Mucosa of stomach (tissue), 1 donor: Measurements from ENCODE around the gene HMG20B.

Experiments
- H3K27me3 ChIP-seq: one replicate; pipeline ENCODE4 v1.7.0; 2013; ENCODE audit warnings: mild to moderate bottlenecking, low read length; ENCODE audit not compliant: control insufficient read depth, insufficient read depth
- H3K36me3 ChIP-seq: one replicate; pipeline ENCODE4 v1.7.0; 2013; ENCODE audit warnings: low read length; ENCODE audit not compliant: control insufficient read depth, insufficient read depth
- H3K4me1 ChIP-seq: one replicate; pipeline ENCODE4 v1.7.0; 2013; ENCODE audit warnings: mild to moderate bottlenecking, low read length; ENCODE audit not compliant: control insufficient read depth, insufficient read depth
- H3K4me3 ChIP-seq: one replicate; pipeline ENCODE4 v1.7.0; 2013; ENCODE audit warnings: low read length
- H3K9ac ChIP-seq: one replicate; pipeline ENCODE4 v1.7.0; 2013; ENCODE audit warnings: mild to moderate bottlenecking, low read length, moderate library complexity
- H3K9me3 ChIP-seq: one replicate; pipeline ENCODE4 v1.7.0; 2013; ENCODE audit warnings: mild to moderate bottlenecking, low read length, moderate library complexity; ENCODE audit not compliant: control insufficient read depth
- donor health status: Pancreatic carcinoma.

HMG20B gene

GRCh38 chr19:3538965-3539755, 33.6 kb upstream of the HMG20B start, which contains the start of gene TEKTIP1:
TEKTIP1 (plus strand) TSS chr19:3539174; CDS start chr19:3539178, 4 bp downstream.
- Histone ChIP-seq H3K27me3 (no peaks in the 10 kb centered on the region), H3K4me1 (no peaks in the 10 kb centered on the region), H3K4me3 (no peak within 1 kb of the TSS), H3K9ac (no peak within 1 kb of the TSS), H3K9me3 (no peaks in the 10 kb centered on the region), H3K36me3 (peaks cover 7% of the 10 kb centered on the region)

DNA sequence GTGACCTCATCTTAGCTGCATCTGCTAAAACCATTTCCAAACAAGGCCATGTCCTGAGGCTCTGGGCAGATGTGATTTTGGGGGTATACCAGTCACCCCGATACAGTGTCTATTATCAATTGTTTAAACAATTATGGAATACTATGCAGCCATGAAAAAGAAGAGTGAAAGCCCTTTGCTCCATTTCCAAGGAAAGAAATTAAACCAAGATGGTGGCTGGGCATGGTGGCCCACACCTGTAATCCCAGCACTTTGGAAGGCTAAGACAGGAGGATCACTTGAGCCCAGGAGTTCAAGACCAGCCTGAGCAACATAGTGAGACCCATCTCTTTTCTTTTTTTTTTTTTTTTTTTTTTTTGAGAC, 33.0 kb upstream of the HMG20B start:
- Histone ChIP-seq H3K9me3 (no peaks in the 10 kb centered on the region), H3K4me1 (no peaks in the 10 kb centered on the region), H3K4me3 (no peak overlapping the region), H3K9ac (no peak overlapping the region), H3K27me3 (no peaks in the 10 kb centered on the region), H3K36me3 (peaks cover 7% of the 10 kb centered on the region)

- H3K9ac ChIP-seq: no peak overlapping the region
- H3K9me3 ChIP-seq: no peaks in the 10 kb centered on the region
- H3K4me3 ChIP-seq: no peak overlapping the region
- no peaks in the 10 kb centered on the region for H3K27me3 ChIP-seq
- H3K4me1 ChIP-seq: no peaks in the 10 kb centered on the region
- H3K36me3 ChIP-seq: no peaks in the 10 kb centered on the region
These were observed 29.3 kb upstream of the HMG20B start for GRCh38 chr19:3543150-3544057.

- H3K9ac ChIP-seq: no peak overlapping the region
- no peak overlapping the region for H3K4me3 ChIP-seq
- no peaks in the 10 kb centered on the region for H3K36me3 ChIP-seq
- no peaks in the 10 kb centered on the region for H3K27me3 ChIP-seq
- no peaks in the 10 kb centered on the region for H3K9me3 ChIP-seq
- no peaks in the 10 kb centered on the region for H3K4me1 ChIP-seq
These were observed 28.7 kb upstream of the HMG20B start for GRCh38 chr19:3544058-3544376.

GRCh38 chr19:3544742-3545668, 27.7 kb upstream of the HMG20B start:
- Histone ChIP-seq H3K9ac (no peak overlapping the region), H3K36me3 (no peaks in the 10 kb centered on the region), H3K9me3 (no peaks in the 10 kb centered on the region), H3K27me3 (no peaks in the 10 kb centered on the region), H3K4me3 (no peak overlapping the region), H3K4me1 (no peaks in the 10 kb centered on the region)

- Histone ChIP-seq H3K27me3 (no peaks in the 10 kb centered on the region), H3K9ac (no peak overlapping the region), H3K4me3 (no peak overlapping the region), H3K4me1 (no peaks in the 10 kb centered on the region), H3K9me3 (no peaks in the 10 kb centered on the region), H3K36me3 (no peaks in the 10 kb centered on the region)
These were observed 27.1 kb upstream of the HMG20B start for GRCh38 chr19:3545669-3546034.

- no peaks in the 10 kb centered on the region for H3K9me3 ChIP-seq
- H3K4me1 ChIP-seq: no peaks in the 10 kb centered on the region
- no peak overlapping the region for H3K9ac ChIP-seq
- no peak overlapping the region for H3K4me3 ChIP-seq
- no peaks in the 10 kb centered on the region for H3K36me3 ChIP-seq
- H3K27me3 ChIP-seq: no peaks in the 10 kb centered on the region
These were observed 26.6 kb upstream of the HMG20B start for GRCh38 chr19:3546119-3546518.

DNA sequence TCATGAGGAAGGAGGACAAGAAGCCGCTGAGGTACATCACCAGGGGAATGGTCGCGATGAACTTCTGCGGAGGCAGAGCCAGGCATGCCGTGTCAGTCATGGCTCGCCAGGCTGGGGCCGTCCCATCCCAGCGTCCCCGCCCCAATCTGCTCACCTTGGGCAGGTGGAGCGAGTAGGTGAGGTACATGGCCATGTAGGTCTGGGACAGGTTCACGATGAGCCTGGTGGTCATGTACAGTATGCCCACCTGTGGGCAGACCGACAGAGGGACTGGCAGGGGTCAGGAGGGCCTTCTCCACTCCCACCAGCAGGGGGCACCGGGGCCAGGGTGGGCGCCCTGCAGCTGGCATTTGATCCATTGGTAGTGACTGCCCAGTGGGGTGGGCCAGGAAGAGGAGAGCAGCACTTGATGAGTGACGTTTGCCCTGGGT, 25.4 kb upstream of the HMG20B start:
- H3K36me3 ChIP-seq: no peaks in the 10 kb centered on the region
- H3K4me3 ChIP-seq: no peak overlapping the region
- H3K27me3 ChIP-seq: no peaks in the 10 kb centered on the region
- no peaks in the 10 kb centered on the region for H3K4me1 ChIP-seq
- H3K9ac ChIP-seq: no peak overlapping the region
- H3K9me3 ChIP-seq: no peaks in the 10 kb centered on the region

DNA sequence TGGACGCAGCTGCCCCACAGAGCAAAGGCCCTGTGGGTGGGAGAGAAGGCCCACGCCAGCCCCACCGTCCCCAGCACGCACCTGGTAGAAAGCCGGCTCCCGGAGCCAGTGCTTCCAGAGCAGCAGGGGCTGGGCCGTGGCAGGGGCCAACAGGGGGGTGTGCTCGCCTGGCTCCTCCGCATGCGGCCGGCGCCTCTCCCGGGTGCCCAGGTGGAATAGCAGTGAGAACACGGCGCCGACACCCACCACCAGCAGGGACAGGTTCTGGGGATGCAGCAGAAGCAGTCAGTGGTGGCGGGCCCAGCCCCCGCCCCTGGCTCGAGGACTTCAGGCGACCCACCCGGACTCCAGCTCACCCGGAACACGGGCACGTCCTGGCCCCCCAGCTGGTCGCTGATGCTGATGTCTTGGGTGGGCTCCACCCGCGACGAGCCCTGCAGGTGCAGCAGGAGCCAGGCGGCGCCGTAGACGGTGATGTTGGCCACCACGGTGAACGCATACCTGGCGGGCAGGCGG, 24.9 kb upstream of the HMG20B start:
- Histone ChIP-seq H3K27me3 (no peaks in the 10 kb centered on the region), H3K36me3 (no peaks in the 10 kb centered on the region), H3K4me1 (no peaks in the 10 kb centered on the region), H3K9ac (no peak overlapping the region), H3K9me3 (no peaks in the 10 kb centered on the region), H3K4me3 (no peak overlapping the region)

DNA sequence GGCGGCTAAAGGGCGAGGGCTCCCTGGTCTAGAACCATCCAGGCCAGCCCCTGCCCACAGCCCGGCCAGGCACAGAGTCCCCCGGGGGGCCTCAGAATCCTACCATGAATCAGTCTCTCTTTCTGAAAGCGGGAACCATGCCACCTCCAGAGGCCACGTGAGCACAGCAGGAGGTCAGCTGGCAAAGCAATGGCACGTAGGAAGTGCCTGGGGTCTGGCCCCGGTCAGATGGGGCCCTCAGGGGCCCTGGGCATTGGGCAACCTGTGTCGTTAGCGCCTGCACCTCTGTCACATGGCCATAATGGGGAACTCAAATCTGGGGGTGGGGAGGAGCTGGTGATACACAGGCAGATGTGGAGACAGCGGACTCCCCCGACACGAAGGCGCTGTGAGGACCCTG, 24.1 kb upstream of the HMG20B start:
- Histone ChIP-seq H3K4me1 (no peaks in the 10 kb centered on the region), H3K27me3 (no peaks in the 10 kb centered on the region), H3K4me3 (no peak overlapping the region)

DNA sequence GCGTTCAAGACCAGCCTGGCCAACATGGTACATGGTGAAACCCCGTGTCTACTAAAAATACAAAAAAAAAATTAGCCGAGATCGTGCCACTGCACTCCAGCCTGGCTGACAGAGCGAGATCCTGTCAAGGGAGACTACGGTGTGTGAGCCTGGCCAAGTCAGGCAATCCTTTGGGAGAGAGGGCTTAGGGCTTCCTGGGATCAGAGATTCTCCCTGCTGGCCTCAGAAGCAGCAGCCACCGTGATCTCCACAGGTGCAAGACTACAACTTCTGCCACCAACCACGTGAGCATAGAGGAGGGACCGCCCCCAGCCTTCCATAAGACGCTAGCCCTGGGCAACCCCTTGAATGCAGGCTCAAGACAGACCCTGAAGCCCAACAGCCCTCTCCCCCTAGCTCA, 22.9 kb upstream of the HMG20B start:
- no peaks in the 10 kb centered on the region for H3K36me3 ChIP-seq

More for the DNA sequence above, 24.1 kb upstream of the HMG20B start:
- Histone ChIP-seq H3K9me3 (no peaks in the 10 kb centered on the region), H3K36me3 (no peaks in the 10 kb centered on the region), H3K9ac (no peak overlapping the region)

More for the DNA sequence above, 22.9 kb upstream of the HMG20B start:
- Histone ChIP-seq H3K4me1 (no peaks in the 10 kb centered on the region), H3K9ac (no peak overlapping the region), H3K27me3 (no peaks in the 10 kb centered on the region), H3K4me3 (no peak overlapping the region), H3K9me3 (no peaks in the 10 kb centered on the region)
